NT2/D1 (cell line): ENCODE results near the gene SYNDIG1.

ENCODE experiments used
- SUZ12 ChIP-seq: IDR thresholded peaks from 2 replicates; pipeline ENCODE4 v1.6.1; 2011; ENCODE audit not compliant: insufficient read length, insufficient read depth; ENCODE audit errors: extremely low read depth
- YY1 ChIP-seq: IDR thresholded peaks from 2 replicates; pipeline ENCODE4 v1.6.1; 2011; ENCODE audit not compliant: insufficient read length, insufficient read depth
- ZNF274 ChIP-seq: IDR thresholded peaks from 2 replicates; pipeline ENCODE4 v1.6.1; 2011; ENCODE audit warnings: mild to moderate bottlenecking, low read depth, low read length

GRCh38 chr20:24692446-24693200 lies 223.2 kb downstream of the SYNDIG1 start:
- TF ChIP-seq SUZ12 (no peak), ZNF274 (no peak), YY1 (no peak)
